Measurements from ENCODE around the gene ARIH2.
"Not testable (repeated sequence)": the region's sequence is repeated elsewhere in the genome, so short reads cannot be mapped to it uniquely, and the experiment has no call there.

Gene ARIH2

GRCh38 chr3:49004352-49005302 is 86.0 kb downstream of the ARIH2 start:
- DNase-seq = no peak

GRCh38 chr3:49005303-49005680 is 86.7 kb downstream of the ARIH2 start:
- DNase-seq = no peak

- no peak for DNase-seq
Observed at GRCh38 chr3:49005998-49006397, 87.4 kb downstream of the ARIH2 start.

GRCh38 chr3:49006408-49007067 is 87.9 kb downstream of the ARIH2 start:
- DNase-seq = no peak

GRCh38 chr3:49007068-49007770 is 88.6 kb downstream of the ARIH2 start, which contains the start of gene WDR6:
WDR6 (plus strand) TSS chr3:49007391; CDS start chr3:49007432, 41 bp downstream.
- peak; percentile 95 for DNase-seq

- DNase-seq = peak; percentile 85
Observed at GRCh38 chr3:49007771-49008528, 89.3 kb downstream of the ARIH2 start.

GRCh38 chr3:49008627-49009026 is 90.0 kb downstream of the ARIH2 start:
- DNase-seq = not testable (repeated sequence)

- no peak for DNase-seq
Observed at GRCh38 chr3:49009396-49009795, 90.8 kb downstream of the ARIH2 start.

GRCh38 chr3:49012441-49013017 is 93.9 kb downstream of the ARIH2 start:
- DNase-seq = no peak

- DNase-seq = no peak
Observed at GRCh38 chr3:49013113-49013737, 94.6 kb downstream of the ARIH2 start.

GRCh38 chr3:49013738-49014660 is 95.4 kb downstream of the ARIH2 start:
- DNase-seq = no peak

- DNase-seq = no peak
Observed at GRCh38 chr3:49015072-49015471, 96.4 kb downstream of the ARIH2 start.

GRCh38 chr3:49015765-49016164 is 97.1 kb downstream of the ARIH2 start:
- DNase-seq = no peak

- DNase-seq = no peak
Observed at GRCh38 chr3:49016414-49017228, 98.0 kb downstream of the ARIH2 start.

- DNase-seq = no peak
Observed at GRCh38 chr3:49017229-49017970, 98.8 kb downstream of the ARIH2 start.

GRCh38 chr3:49017971-49018706 is 99.5 kb downstream of the ARIH2 start, which contains the start of gene DALRD3:
DALRD3 (minus strand) TSS chr3:49018580; CDS start chr3:49018564, 16 bp downstream.
- peak; percentile 41 for DNase-seq

GRCh38 chr3:49018707-49019006 is 100.0 kb downstream of the ARIH2 start:
- no peak for DNase-seq

GRCh38 chr3:49019941-49020329 is 101.3 kb downstream of the ARIH2 start:
- DNase-seq = no peak

Measured in effector CD8-positive, alpha-beta T cell (primary cell).